KBM-7 (cell line): ENCODE data around the gene NINL.
"Not testable (repeated sequence)": the region's sequence is repeated elsewhere in the genome, so short reads cannot be mapped to it uniquely, and the experiment has no call there.

ENCODE experiments used
- DNase-seq: peaks from one replicate; pipeline ENCODE4 v3.0.0-alpha.2; 2015
- in situ Hi-C: fragments of 300-500 bp; cut with MboI; formaldehyde crosslinking; loops from 2 replicates; pipeline ENCODE4 v1.14.3; 2020; ENCODE audit warnings: low sequenced_read_pairs, low pct_unique_long_range_greater_than_20kb, mixed read lengths

Gene NINL

DNA sequence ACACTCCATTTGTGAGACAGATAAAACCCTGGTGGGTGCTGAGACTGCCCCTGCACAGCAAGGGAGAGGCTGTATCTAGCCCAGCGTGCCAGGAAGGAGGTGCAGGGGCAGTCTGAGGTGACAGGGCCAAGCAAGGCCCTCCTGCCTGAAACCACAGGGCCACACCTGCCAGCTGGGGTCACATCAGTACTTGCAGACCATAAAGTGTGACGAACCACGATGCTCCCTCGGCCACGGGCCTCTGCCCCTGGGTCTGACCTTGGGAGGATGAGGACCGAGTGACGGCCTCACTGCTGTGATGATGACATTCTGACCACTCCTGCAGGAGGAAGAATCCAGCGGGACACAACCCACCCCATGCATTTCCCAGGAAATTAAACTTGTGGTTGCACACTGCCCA lies 75.1 kb downstream of the NINL start:
- DNase-seq, result no peak
- in situ Hi-C loops, result no loop called here

DNA sequence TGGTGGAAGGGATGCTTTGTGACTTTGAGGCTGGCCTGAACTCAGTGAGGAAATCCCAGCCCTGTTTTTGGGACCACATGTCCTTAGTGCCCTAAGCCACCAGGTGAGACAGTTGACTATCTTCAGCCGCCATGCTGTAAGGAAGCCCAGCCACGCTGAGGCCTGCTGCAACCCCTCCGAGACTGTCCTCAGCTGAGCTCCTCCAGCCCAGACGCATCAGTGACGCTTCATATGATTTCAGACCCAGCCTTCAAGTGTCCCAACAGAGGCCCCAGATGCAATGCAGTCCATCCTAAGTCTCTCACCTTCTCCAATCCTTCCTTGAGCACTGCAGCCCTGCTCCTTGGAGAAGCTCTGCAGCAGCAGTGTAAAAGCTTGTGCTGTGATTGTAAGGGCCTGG lies 76.2 kb downstream of the NINL start:
- no peak for DNase-seq
- in situ Hi-C loops, result no loop called here

DNA sequence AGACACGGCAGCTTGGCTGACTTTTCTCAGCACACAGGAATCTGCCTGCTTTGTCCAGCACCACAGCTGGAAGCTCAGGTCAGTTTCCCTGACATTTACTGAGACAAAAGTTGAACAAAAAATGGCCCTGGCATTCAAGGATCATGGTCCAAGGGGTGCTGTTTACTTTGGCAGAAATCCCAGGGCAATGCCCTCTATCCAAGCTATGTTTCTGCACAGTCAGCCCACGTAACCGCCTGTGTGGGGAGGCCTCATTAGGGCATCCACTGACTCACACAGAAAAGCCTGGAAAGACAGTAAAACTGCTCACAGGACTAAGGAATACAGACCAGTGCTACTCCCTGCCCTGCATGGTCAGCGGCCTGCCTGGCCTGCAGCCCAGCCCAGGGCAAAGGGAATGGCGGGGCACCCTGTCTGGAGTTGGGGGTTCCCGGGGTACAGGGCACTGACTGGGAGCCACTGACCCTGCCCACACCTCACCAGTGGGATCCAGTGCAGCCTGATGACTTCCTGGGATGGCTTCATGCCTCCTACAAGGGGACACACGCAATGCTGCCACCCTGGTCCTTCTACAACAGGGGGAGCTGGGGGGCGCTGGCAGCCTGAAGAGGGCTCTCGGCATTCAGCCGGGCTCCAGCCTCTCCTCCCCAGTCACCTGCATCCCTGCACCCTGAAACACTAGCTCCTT lies 77.1 kb downstream of the NINL start:
- in situ Hi-C loops, result no loop called here
- DNase-seq, result no peak

DNA sequence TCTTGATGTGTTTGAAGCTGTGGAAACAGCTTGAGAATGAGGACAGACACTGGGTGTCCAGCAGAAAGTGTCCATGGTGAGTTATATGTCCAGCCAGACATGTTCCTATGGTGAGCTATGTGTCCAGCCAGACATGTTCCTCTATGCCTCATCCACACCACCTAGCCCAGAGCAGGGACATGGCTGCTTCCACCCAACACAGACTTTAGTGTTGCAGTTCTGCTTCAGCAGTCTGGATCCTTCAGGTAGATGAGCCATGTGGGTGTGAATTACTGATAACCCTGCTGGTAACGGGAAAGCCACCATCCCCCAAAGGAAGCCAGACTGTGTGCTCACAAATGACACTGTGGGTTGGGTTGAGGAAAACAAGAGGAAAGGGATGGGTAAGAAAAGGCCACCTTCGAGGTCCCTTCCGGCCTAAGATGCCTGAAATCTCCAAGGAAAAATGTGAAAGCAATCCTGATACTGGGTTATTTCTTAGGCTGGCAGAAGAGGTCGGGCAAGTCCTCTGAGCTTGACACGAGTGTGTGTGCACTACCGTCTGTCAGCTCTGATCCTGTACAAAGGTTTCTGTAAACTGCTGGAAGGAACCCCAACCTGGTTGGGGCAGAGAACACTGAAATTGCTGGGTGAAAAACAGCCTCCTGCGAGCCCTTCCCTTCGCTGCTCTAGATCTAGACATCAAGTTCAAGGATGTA lies 77.8 kb downstream of the NINL start:
- DNase-seq, result no peak
- in situ Hi-C loops, result no loop called here

- DNase-seq, result no peak
- in situ Hi-C loops, result no loop called here
Measured at GRCh38 chr20:25504366-25505135, 80.8 kb downstream of the NINL start.

- no peak for DNase-seq
- in situ Hi-C loops, result no loop called here
Measured at GRCh38 chr20:25503936-25504335, 81.4 kb downstream of the NINL start.

DNA sequence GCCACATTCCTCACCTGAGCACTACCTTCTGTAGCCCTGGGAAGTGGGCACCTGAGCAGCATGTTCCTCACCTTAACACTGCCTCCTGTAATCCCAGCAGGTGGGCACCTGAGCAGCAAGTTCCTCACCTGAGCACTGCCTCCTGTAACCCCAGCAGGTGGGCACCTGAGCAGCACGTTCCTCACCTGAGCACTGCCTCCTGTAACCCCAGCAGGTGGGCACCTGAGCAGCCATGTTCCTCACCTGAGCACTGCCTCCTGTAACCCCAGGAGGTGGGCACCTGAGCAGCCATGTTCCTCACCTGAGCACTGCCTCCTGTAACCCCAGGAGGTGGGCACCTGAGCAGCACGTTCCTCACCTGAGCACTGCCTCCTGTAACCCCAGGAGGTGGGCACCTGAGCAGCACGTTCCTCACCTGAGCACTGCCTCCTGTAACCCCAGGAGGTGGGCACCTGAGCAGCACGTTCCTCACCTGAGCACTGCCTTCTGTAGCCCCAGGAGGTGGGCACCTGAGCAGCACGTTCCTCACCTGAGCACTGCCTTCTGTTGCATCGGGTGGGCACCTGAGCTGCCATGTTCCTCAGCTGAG lies 82.2 kb downstream of the NINL start:
- in situ Hi-C loops, DNase-seq: not testable (repeated sequence)

DNA sequence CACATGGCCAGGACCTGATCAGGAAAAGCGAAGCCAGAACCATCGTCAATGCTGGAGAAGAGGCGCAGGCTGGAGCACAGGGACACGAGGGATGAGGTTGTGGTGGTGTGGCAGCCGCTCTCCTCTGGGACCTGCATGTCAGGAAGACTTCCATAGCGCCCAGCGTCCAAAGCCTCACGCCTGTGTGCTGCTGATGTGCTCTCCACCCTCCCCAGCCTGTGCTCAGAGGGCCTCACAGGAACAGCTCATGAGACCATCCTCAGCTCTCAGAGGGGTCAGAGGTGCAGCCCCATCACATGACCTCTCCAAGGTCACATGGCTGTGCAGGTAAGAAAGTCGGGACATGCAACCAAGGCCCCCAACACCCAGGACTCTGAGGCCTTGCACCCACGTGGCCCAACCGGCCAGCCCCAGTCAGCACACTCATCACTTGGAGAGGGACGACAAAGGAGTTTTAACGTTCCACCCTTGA lies 84.4 kb downstream of the NINL start:
- in situ Hi-C loops, result no loop called here
- DNase-seq, result no peak

- in situ Hi-C loops, result no loop called here
- no peak for DNase-seq
Measured at GRCh38 chr20:25499855-25500434, 85.4 kb downstream of the NINL start.

DNA sequence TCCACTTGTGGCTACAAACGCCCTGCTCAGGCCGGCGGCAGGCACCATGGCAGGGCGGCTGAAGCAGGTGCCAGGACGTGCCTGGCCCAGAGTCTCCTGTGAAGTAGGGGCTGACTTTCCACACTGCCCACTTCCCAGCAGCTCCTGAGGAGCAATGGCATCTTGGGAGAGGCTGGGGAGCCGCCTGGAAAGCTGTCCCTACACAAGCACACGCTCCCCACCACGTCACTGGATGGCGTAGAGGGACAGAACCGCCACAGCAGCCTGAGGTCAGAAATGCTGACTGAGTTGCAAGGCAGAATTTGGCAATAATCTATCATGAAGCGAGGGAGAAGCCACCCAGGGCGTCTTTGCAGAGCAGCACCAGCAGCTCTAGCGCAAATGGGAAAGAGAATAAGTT lies 86.3 kb downstream of the NINL start:
- no peak for DNase-seq
- in situ Hi-C loops, result no loop called here

DNA sequence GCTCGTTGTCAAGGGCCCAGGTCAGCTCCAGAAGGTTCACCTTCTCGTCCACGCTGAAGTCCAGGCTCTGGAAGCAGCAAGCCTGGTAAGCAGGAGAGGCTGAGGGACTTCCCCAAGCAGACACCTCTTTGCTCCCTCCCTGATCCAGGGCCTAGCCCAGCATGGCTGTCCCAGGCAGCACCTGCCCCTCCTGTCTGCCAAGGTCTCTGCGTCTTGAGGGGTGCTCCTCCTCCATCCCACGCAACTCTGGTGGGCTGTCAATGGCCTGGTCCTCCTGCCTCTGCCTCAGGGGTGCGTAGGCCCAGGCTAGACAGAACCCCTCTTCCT lies 87.1 kb downstream of the NINL start:
- no peak for DNase-seq

GRCh38 chr20:25497586-25498279 lies 87.6 kb downstream of the NINL start:
- no peak for DNase-seq
- in situ Hi-C loops, result no loop called here

More for the DNA sequence above, 87.1 kb downstream of the NINL start:
- in situ Hi-C loops, result no loop called here

DNA sequence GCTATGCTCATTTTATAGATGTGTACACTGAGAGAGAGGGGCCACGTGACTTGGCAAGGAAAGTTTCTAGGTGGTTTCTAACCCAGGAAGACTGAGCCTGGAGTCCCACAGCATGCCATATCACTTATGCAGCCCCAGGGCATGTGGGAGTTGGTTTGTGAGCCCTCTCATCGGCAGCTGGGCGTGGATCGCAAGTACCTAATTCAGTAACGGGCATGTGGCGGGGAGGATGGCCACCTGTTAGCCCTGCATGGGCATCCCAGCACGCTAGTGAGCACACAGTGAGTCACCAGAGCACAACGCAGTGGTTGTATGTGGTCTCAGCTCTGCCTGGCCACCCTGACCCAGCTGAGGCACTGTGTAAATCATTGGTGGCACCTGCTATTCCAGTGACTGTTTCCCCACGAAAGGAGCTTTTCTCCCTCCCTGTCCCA lies 88.3 kb downstream of the NINL start:
- no peak for DNase-seq
- in situ Hi-C loops, result no loop called here

- DNase-seq, result no peak
- in situ Hi-C loops, result no loop called here
Measured at GRCh38 chr20:25496165-25496967, 89.0 kb downstream of the NINL start.

DNA sequence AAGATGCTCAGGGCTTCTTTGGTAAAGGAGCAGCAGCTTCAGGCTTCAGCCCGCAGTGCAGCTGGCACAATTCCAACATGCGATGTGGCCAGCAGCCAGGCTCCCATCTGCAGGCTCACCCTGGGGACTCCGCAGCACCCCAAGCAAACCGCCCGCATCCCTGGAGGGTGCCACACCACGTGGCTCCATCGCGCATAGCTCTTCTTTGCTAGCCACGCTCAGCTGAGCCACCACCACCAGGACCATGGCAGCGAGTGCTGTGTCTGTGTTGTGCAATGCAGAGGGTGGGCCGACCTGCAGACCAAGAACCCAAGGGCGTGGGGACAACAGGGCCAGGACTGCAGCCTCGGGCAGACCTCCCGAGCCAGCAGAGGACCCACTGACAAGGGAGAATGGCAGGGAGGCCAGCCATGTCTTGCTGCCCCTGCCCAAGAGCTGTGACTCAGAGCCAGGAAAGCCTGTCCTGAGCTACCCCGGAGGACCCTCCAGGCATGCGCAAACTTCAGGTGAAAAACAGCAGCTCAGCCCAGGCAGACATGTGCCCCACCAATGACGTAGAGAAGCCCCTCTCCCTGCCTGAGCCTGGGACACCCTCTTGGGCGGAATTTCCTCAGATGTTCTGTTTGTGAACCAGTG lies 90.0 kb downstream of the NINL start:
- in situ Hi-C loops, result no loop called here
- DNase-seq, result no peak

DNA sequence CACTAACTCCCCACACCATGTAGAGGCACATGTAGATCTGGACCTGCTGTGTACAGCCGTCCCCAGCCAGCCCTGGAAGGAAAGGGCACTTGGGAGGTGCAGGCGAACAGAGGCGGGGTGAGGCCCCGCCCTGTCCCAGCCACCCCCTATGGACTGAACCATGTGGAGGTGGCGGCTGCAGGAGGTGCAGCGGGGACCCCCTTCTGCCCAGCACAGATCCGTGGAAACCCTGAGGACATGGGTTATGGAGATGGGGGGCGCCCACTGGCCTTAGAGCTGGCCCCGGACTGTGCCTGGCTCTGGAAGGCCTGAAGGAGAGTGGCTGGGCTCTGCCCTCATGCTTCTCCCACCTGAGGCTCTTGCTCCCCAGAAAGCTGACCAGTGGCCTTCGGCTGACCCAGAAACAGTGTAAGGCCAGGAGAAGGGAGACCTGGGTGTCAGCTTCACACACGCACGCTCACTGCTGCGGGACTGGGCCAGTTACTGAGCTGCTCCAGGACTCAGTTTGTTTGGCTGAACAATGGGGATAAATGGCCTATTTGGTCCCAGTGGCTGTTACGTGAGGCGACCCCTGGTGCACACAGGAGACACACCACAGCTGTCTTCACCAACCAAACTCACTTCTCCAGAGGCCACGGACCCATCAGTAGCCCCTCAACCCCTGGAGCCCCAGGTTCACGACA lies 90.7 kb downstream of the NINL start:
- in situ Hi-C loops, result no loop called here
- no peak for DNase-seq

- no peak for DNase-seq
- in situ Hi-C loops, result no loop called here
Measured at GRCh38 chr20:25493748-25494505, 91.4 kb downstream of the NINL start.
